ENCODE data around the gene ARHGAP22. TPM values are rescaled to one million over a fixed set of nuclear protein-coding genes. Genes with fewer than 3 reads are reported as not detected.
A peak's percentile ranks its signal among the peaks of the same experiment; 100 is the strongest.

Gene ARHGAP22
- polyA plus RNA-seq, 1 of the 3 experiments (the other 2 are of a cell fraction) = 12.4 TPM

- peak overlapping the region in 1 of 2 experiments; percentile 42; a peak in 2 of 4 replicates for H3K27ac ChIP-seq (ENCODE audit: low read depth in 2 of 2, low read length in 1 of 2)
- ChIA-PET CTCF (interaction anchor here (0.6 to 6.1 kb wide), 32 partner anchors 10 to 884 kb away, joined by 3 to 60 read pairs (median 4); no protein-coding TSS in a partner anchor), POLR2A (no interaction called here)
- TF ChIP-seq RAD21 (IDR thresholded peaks at IDR 0.05; ENCODE audit: low read length) (peak; percentile 43), ZBTB33 (IDR thresholded peaks at IDR 0.05; ENCODE audit: borderline replicate concordance, low read depth) (no peak), SMC3 (IDR thresholded peaks at IDR 0.05; ENCODE audit: low read depth, low read length) (peak; percentile 53), USF2 (IDR thresholded peaks at IDR 0.05; ENCODE audit: borderline replicate concordance, low read depth, low read length) (no peak), TAF1 (IDR thresholded peaks at IDR 0.05; ENCODE audit: borderline replicate concordance, low read depth, low read length) (no peak), GATA2 (CRISPR knock-in tag; IDR thresholded peaks at IDR 0.05) (no peak), RXRA (IDR thresholded peaks at IDR 0.05; ENCODE audit: borderline replicate concordance, low read depth) (no peak)
- TF ChIP-seq, protein P1, sequence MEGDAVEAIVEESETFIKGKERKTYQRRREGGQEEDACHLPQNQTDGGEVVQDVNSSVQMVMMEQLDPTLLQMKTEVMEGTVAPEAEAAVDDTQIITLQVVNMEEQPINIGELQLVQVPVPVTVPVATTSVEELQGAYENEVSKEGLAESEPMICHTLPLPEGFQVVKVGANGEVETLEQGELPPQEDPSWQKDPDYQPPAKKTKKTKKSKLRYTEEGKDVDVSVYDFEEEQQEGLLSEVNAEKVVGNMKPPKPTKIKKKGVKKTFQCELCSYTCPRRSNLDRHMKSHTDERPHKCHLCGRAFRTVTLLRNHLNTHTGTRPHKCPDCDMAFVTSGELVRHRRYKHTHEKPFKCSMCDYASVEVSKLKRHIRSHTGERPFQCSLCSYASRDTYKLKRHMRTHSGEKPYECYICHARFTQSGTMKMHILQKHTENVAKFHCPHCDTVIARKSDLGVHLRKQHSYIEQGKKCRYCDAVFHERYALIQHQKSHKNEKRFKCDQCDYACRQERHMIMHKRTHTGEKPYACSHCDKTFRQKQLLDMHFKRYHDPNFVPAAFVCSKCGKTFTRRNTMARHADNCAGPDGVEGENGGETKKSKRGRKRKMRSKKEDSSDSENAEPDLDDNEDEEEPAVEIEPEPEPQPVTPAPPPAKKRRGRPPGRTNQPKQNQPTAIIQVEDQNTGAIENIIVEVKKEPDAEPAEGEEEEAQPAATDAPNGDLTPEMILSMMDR (IDR thresholded peaks at IDR 0.05) = peak; percentile 69
- H4K20me1 ChIP-seq (ENCODE audit: insufficient read depth) = 0 out of 2 replicates have a peak, but pooled peaks cover 3% of the 10 kb centered on the region
- peaks cover 68% of the 10 kb centered on the region for H3K79me2 ChIP-seq (ENCODE audit: insufficient read depth)
- H3K9me2 ChIP-seq = no peaks in the 10 kb centered on the region
- H3K4me1 ChIP-seq (ENCODE audit: control insufficient read depth in 1 of 2, insufficient read depth in 2 of 2, low read depth in 1 of 2, low read length in 1 of 2) = peaks cover 23 to 28% of the 10 kb centered on the region in 2 experiments; a peak in 3 of 4 replicates
- H3K9ac ChIP-seq = peak overlapping the region; percentile 50; the same call in 1 of the 2 replicates
- H3K36me3 ChIP-seq (replicated peaks in 1 of 2; ENCODE audit: control insufficient read depth in 1 of 2, insufficient read depth in 2 of 2, low read length in 1 of 2) = no peaks in the 10 kb centered on the region
- H2AFZ ChIP-seq (ENCODE audit: low read depth) = no peak overlapping the region; the same call in 1 of the 2 replicates
- peaks cover 27% of the 10 kb centered on the region for H3F3A ChIP-seq (replicated peaks; ENCODE audit: insufficient read depth)
- H3K4me2 ChIP-seq = peak overlapping the region; percentile 90
- peak; percentile 95 for DNase-seq
- no peaks in the 10 kb centered on the region for H3K27me3 ChIP-seq (ENCODE audit: insufficient read depth)
- H3K9me3 ChIP-seq = no peaks in the 10 kb centered on the region
- H3K4me3 ChIP-seq (ENCODE audit: low read depth in 2 of 2, low read length in 1 of 2) = peak overlapping the region; percentile 59 to 65
- 31% methylated on average over 8 of the region's 93 CpGs for WGBS (ENCODE audit: low lambda C conversion rate)
Measured at GRCh38 chr10:48523820-48524758, 80.8 kb downstream of the ARHGAP22 start.
